NOMO-1 treated with DMSO at 0.1 percent for 48 hours (cell line): Measurements from ENCODE around the gene LMF2.

ENCODE experiments used
- DNase-seq: peaks from one replicate; lab custom pipeline; 2025; ENCODE audit not compliant: unreplicated experiment; lab: John Stamatoyannopoulos, UW

Gene LMF2, protein sequence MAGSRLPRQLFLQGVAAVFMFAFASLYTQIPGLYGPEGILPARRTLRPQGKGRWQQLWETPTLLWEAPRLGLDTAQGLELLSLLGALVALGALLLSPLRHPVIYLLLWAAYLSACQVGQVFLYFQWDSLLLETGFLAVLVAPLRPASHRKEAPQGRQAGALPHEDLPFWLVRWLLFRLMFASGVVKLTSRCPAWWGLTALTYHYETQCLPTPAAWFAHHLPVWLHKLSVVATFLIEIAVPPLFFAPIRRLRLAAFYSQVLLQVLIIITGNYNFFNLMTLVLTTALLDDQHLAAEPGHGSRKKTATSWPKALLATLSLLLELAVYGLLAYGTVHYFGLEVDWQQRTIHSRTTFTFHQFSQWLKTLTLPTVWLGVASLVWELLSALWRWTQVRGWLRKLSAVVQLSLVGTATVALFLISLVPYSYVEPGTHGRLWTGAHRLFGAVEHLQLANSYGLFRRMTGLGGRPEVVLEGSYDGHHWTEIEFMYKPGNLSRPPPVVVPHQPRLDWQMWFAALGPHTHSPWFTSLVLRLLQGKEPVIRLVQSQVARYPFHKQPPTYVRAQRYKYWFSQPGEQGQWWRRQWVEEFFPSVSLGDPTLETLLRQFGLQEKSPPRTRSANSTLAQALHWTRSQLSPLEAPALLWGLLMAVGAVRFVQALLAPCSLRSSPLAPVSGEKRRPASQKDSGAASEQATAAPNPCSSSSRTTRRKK

DNA sequence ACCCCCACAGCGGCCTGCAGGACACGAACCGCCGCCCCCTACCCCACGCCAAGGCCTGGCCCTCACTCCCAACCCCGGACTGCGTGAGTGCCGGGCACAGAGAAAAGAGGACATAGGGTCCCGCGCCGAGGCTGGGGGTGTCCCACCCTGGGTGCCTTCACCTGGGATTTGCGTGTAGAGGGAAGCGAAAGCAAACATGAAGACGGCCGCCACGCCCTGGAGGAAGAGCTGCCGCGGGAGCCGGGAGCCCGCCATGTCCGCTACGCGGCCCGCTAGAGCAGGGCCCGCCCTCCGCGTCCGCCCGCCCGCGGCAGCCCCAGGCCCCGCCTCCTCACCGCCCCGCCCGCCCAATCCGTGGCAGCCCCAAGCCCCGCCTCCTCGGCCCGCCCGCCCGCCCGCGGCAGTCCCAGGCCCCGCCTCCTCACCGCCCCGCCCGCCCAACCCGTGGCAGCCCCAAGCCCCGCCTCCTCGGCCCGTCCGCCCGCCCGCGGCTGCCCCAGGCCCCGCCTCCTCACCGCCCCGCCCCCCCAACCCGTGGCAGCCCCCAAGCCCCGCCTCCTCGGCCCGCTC is at the start of gene LMF2:
TSS of gene LMF2 (minus strand) at position 282 of the 570 bp plus-strand sequence. CDS start at position 255, 27 bp downstream.
- DNase-seq, result peak; percentile 89

GRCh38 chr22:50556703-50557102 is 49.2 kb upstream of the LMF2 start:
- DNase-seq, result no peak

DNA sequence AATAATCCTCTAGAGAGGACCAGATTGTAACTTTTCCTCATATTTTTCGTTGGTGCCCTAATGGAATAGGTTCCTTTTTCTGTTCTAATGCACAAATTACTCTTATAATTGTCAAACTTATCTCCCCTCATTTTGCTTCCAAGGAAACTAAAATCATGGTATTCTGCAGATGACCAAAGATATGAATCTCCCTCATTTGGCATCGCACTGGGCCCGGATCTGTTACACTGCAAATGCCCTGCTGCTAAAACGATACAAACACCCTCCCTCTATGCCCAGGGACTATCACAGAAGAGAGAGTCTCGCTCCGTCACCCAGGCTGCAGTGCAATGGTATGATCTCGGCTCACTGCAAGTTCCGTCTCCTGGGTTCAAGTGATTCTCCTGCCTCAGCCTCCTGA is 45.8 kb upstream of the LMF2 start:
- no peak for DNase-seq

- DNase-seq, result no peak
These were observed 43.8 kb upstream of the LMF2 start for GRCh38 chr22:50551160-50551752.

GRCh38 chr22:50550395-50550794 is 42.9 kb upstream of the LMF2 start:
- DNase-seq, result no peak

DNA sequence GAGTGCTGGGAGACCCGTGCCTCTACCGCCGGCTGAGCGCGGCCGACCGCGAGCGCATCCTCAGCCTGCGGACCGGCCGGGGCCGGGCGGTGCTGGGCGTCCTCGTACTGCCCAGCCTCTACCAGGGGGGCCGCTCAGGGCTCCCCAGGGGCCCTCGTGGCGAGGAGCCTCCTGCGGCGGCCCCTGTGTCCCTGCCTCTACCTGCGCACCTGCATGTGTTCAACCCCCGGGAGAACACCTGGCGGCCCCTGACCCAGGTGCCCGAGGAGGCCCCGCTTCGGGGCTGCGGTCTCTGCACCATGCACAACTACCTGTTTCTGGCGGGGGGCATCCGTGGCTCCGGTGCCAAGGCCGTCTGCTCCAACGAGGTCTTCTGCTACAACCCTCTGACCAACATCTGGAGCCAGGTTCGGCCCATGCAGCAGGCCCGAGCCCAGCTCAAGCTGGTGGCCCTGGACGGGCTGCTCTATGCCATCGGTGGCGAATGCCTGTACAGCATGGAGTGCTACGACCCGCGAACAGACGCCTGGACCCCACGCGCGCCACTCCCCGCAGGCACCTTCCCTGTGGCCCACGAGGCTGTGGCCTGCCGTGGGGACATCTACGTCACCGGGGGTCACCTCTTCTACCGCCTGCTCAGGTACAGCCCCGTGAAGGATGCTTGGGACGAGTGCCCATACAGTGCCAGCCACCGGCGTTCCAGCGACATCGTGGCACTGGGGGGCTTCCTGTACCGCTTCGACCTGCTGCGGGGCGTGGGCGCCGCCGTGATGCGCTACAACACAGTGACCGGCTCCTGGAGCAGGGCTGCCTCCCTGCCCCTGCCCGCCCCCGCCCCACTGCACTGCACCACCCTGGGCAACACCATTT is 41.7 kb upstream of the LMF2 start:
- no peak for DNase-seq

DNA sequence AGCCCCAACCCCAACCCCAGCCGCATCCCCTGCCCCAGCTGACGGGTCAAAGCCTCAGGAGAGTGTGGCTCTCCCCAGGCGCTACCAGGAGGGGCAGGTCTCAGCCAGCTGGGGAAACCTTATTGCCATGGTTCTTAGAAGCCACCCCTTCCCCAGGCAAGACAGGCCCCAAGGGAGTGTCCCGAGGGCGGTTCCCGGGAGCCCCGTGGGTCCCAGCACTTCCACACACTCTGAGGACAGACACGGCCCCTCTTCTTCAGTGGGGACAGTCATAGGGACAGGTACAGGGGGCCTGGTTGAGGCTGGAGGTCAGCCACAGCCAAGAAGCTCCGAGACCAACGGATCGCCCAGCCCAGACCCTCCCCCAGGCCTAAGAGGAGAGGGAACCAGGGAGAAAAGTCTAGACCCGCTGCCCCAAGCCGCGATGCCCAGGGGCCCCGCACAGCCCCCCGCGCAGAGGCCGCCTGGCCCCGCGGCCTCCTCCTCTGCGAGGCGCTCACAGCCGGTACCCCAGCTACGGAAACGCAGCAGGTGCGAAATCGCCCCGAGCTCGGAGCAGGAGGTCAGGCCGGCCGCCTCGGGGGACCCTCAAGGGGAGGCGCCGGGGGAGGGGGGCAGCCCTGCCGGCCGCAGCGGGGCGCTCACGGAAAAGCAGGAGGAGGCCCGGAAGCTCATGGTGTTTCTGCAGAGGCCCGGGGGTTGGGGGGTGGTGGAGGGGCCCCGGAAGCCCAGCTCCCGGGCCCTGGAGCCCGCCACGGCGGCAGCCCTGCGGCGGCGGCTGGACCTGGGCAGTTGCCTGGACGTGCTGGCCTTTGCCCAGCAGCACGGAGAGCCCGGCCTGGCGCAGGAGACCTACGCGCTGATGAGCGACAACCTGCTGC is 40.8 kb upstream of the LMF2 start:
- no peak for DNase-seq

GRCh38 chr22:50547263-50547985 is 39.9 kb upstream of the LMF2 start:
- no peak for DNase-seq

DNA sequence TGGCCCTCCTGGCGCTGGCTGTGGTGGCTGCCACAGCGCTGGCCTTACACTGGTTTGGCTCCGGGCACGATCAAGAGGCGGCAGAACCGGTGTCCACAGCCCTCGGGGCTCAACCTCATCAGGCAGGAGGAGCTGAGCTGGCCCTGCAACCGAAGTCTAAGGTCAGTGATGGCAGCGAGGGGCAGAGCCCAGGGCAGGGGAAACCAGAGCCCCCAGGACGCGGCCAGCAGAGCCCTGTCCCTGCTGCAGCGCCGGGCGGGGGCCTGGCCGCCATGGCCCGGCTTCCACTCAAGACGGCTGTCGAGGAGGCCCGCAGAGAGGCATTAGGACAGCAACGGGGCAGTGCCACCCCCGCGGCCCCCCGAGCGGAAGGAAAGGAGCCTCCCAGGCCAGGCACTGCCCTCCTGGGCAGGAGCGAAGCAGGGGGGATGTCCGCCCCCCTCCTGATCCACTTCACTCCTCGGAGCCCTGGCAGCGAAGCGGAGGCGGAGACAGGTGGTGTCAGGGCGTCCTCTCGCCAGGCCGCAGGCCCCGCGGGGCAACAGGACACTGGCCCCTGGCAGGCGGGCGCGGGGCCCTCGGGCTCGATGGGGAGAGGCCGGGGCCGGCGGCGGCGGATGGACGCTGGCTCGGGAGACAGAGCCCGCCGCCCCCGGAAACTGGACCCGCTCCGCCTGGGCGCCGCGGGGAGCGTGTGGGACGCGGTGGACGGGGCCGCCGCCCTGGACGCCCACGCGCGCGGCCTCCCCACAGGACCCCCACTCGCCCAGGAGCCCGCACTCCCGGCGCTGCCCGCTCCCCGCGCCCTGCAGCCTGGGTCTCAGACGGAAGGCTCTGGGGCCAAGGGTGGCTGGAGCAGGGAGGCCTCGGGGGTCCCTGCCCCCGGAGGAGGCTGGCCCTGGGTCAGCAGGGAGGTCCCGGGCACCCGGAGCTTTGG is 39.1 kb upstream of the LMF2 start:
- no peak for DNase-seq

DNA sequence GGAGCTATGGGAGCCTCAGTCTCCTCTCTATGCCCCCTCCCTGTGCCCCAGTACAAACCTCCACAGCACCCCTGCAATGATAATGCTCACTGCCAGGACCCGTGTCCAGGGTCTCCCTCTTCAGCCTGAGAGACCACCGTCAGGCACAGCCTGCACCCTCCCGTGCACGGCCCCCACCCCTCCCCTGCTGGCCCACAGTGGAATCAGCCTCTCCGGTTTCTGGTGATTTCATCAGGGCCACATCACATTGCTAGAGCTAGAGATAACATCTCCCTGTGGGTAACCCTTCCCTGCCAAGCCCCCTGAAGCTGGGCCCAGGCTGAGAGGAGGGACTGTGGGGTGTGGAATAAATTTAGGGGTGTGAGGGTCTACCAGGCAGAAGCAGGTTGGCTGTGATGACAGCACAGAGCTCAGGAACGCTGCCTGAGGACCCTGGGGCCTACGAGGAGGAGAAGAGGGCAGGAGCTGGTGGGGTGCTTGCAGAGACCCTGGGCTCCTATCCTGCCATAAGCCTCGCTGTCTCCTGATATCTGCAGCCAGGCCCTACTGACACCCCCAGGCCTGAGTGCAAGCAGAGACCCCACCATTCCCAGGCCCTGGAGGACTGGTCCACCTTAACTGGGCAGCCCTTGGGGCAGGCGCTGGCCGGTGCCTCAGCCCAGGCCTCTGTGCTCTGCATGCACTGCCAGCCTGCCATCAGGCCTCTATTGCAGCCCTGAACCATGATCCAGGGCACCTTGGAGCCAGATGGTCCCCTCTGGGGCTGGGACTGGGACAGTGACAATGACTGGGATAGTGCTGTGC is 38.2 kb upstream of the LMF2 start, which contains the start of gene KLHDC7B:
TSS of gene KLHDC7B (plus strand) at position 378 of the 804 bp plus-strand sequence. CDS start at position 723, 345 bp downstream.
- DNase-seq, result no peak

GRCh38 chr22:50544746-50545253 is 37.3 kb upstream of the LMF2 start:
- no peak for DNase-seq

- DNase-seq, result peak; percentile 77
These were observed 36.7 kb upstream of the LMF2 start for GRCh38 chr22:50544078-50544745.

- DNase-seq, result peak; percentile 91
These were observed 35.0 kb upstream of the LMF2 start for GRCh38 chr22:50542416-50542927.

DNA sequence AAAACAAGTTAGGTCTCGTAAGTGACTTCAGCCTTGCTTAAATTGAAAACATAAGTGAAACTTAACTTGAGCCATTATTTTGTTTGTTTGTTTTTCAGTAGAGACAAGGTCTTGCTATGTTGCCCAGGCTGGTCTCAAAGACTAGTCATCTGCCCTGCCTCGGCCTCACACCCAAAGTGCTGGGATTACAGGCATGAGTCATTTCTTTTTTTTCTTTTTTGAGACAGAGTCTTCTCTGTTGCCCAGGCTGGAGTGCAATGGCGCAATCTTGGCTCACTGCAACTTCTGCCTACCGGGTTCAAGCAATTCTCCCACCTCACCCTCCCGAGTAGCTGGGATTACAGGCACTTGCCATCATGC is 34.1 kb upstream of the LMF2 start:
- DNase-seq, result peak; percentile 85

GRCh38 chr22:50540381-50540780 is 32.9 kb upstream of the LMF2 start:
- DNase-seq, result no peak

DNA sequence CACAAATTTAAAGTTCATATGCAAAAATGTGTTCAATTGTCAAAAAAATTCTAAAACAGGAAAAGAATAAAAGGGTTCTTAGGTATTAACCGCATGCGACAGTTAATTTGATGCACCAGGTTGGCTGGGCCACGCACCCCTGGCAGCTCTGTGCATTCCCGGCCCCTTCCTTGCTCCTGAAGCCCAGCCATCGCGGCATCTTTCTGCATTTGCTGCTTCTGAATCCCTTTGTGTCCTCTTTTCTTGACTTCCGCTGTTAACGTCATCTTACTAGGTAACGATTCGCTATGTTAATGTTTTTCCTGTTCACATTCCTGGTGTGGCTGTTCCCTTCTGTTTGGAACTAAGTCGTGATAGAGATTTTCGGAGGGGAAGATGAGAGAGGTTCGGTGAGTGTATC is 30.3 kb upstream of the LMF2 start:
- DNase-seq, result no peak
